Heart left ventricle (tissue), 16 donors: ENCODE data around the gene EMC10. TPM values are rescaled to one million over a fixed set of nuclear protein-coding genes. Genes with fewer than 3 reads are reported as not detected.

Source experiments
- ATAC-seq, 4 donors: fragments of 200-7000 bp; cut with Tn5 transposase; one replicate each; pipeline ENCODE4 v1.9.1; 2020 to 2022; ENCODE audit warnings: moderate library complexity in 4 of 4, mild to moderate bottlenecking in 3 of 4, moderate number of reproducible peaks in 1 of 4
- DNase-seq, 5 donors: peaks; one replicate each; pipeline ENCODE4 v3.0.0-alpha.2; 2020
- H3K27ac ChIP-seq, 12 donors: fragments of 200-600 bp; sonication (generic) in 4 of 12; one replicate each; pipeline versions ENCODE4 v1.5.0 to v1.8.0; 2016 to 2022; ENCODE audit warnings: mild to moderate bottlenecking in 2 of 12
- H3K27me3 ChIP-seq, 9 donors: fragments of 200-600 bp; sonication (generic) in 2 of 9; one replicate each; pipeline versions ENCODE4 v1.5.1 to v1.8.0; 2016 to 2022; ENCODE audit warnings: mild to moderate bottlenecking in 3 of 9
- H3K36me3 ChIP-seq, 9 donors: fragments of 200-600 bp; sonication (generic) in 2 of 9; one replicate each; pipeline versions ENCODE4 v1.5.0 to v1.8.0; 2018 to 2022; ENCODE audit warnings: mild to moderate bottlenecking in 2 of 9
- H3K4me1 ChIP-seq, 12 donors: fragments of 200-600 bp; sonication (generic) in 4 of 12; one replicate each; pipeline versions ENCODE4 v1.5.0 to v1.8.0; 2016 to 2022; ENCODE audit warnings: mild to moderate bottlenecking in 3 of 12
- H3K4me3 ChIP-seq, 12 donors: fragments of 200-600 bp; sonication (generic) in 4 of 12; one replicate each; pipeline versions ENCODE4 v1.5.0 to v1.8.0; 2017 to 2022; ENCODE audit warnings: mild to moderate bottlenecking in 9 of 12, moderate library complexity in 4 of 12
- H3K9me3 ChIP-seq, 12 donors: fragments of 200-600 bp; sonication (generic) in 4 of 12; one replicate each; pipeline versions ENCODE4 v1.5.0 to v1.8.0; 2016 to 2022; ENCODE audit warnings: mild to moderate bottlenecking in 1 of 12
- CTCF ChIP-seq, 12 donors: fragments of 200-600 bp; sonication (generic) in 4 of 12; IDR thresholded peaks; one replicate each; pipeline versions ENCODE4 v1.5.0 to v1.8.0; 2018 to 2022; ENCODE audit warnings: antibody characterized with exemption in 12 of 12, mild to moderate bottlenecking in 5 of 12
- POLR2A ChIP-seq, 2 donors: fragments of 450-650 bp; IDR thresholded peaks; one replicate each; pipeline ENCODE4 v1.6.1; 2017; ENCODE audit warnings: antibody characterized with exemption in 2 of 2, mild to moderate bottlenecking in 2 of 2, moderate library complexity in 2 of 2
- WGBS, 4 donors: extraction: QIAGEN DNeasy Blood & Tissue Kit in 2 of 4; methylation state at CpG; one replicate each; pipeline versions ENCODE4 v1.1.5 to v1.1.7; 2013 to 2018; 5-methylcytosine and 5-hydroxymethylcytosine counted together
- intact Hi-C, 10 donors: fragments of 100-400 bp; cut with DNase I; formaldehyde crosslinking; loops; one replicate each; pipeline versions ENCODE4 v1.11.1 to v1.14.2; 2022
- polyA plus RNA-seq, 2 donors: library from polyadenylated mRNA; stranded (reverse); fragments of 200-250 nt; gene quantifications; one replicate each; pipeline ENCODE4 v1.2.3, GENCODE V29; 2013
- total RNA-seq, 9 donors: library from RNA; depleted of rRNA in 2 of 9; stranded (reverse); fragments of >200 nt in 2 of 9; fragmentation: NEBNext Ultra II Directional in 3 of 9; extraction: Animal tissue kit (Norgen Biotek cat#: 25700) in 3 of 9; gene quantifications; one replicate each; pipeline versions ENCODE4 v1.1.0 to v1.2.4, GENCODE V29; 2016 to 2023
- donor health status: ischemic (EF 13 %, LVEDD 7.1; RV severe dilation, severe dysfunction).
- donor health status: healthy with polysubstance abuse.
- donor health status: DM: no; HTN: yes; CAD: no.
- donor health status: DM: no; HTN: no; CAD: no.
- donor health status: ischemic (EF 25% LVEDD 6.9; RV normal size, moderate dysfunction).
- donor health status: ischemic (EF 25% LVEDD 5.7; RV mildly dilated, moderate dysfunction).
- donor health status: healthy.
- donor health status: DM: yes; HTN: yes; CAD: no.
- donor health status: ischemic (EF 35%, LVEDD 5.7; RV mildly dilated, moderate dysfunction).
- donor health status: nonischemic (EF 11% LVEDD 7.7; RV severe dilation, severe dysfunction).
- donor health status: DM: yes; HTN: yes; CAD: no.
- donor health status: PGD.
- donor health status: ischemic (EF 29% LVEDD 5.4; RV normal size, mild dysfunction).
- donor health status: nonischemic (EF 23%, LVEDD 6.1; RV moderate dilation, normal function).

The EMC10 gene
- total and polyA plus RNA-seq, 11 donors: 72.8 to 138 (median 95.3) TPM

- WGBS, 4 donors: 48 to 62% (median 54%) methylated on average over 14 to 22 of the region's 22 CpGs
- Histone ChIP-seq H3K36me3 (no peaks in the 10 kb centered on the region), H3K4me3 (no peak within 1 kb of the TSS), H3K27me3 (peaks cover 0 to 8% (median 0%) of the 10 kb centered on the region in 9 donors), H3K9me3 (no peaks in the 10 kb centered on the region), H3K4me1 (peaks cover 0 to 18% (median 8%) of the 10 kb centered on the region in 12 donors), H3K27ac (no peak within 1 kb of the TSS)
- intact Hi-C loops: loop anchor here in 2 of 10 donors (5.0 to 10.0 kb wide), 2 partner anchors 137 to 489 kb away; partner anchors contain the start of genes NR1H2 (in 1 of the 2), VRK3 (in 1 of the 2) and ZNF473 (in 1 of the 2)
- DNase-seq (peak in 1 of 5 donors; percentile 21), ATAC-seq (no peak)
- no peak for TF ChIP-seq CTCF (IDR thresholded peaks at IDR 0.05)
- no peak for TF ChIP-seq POLR2A (IDR thresholded peaks at IDR 0.05)
Observed at GRCh38 chr19:50513746-50514345, 37.5 kb downstream of the EMC10 start, which contains the start of gene ASPDH. Gene ASPDH, minus strand, starts transcription at chr19:50513913. Its CDS starts 90 bp downstream, at chr19:50513823.

DNA sequence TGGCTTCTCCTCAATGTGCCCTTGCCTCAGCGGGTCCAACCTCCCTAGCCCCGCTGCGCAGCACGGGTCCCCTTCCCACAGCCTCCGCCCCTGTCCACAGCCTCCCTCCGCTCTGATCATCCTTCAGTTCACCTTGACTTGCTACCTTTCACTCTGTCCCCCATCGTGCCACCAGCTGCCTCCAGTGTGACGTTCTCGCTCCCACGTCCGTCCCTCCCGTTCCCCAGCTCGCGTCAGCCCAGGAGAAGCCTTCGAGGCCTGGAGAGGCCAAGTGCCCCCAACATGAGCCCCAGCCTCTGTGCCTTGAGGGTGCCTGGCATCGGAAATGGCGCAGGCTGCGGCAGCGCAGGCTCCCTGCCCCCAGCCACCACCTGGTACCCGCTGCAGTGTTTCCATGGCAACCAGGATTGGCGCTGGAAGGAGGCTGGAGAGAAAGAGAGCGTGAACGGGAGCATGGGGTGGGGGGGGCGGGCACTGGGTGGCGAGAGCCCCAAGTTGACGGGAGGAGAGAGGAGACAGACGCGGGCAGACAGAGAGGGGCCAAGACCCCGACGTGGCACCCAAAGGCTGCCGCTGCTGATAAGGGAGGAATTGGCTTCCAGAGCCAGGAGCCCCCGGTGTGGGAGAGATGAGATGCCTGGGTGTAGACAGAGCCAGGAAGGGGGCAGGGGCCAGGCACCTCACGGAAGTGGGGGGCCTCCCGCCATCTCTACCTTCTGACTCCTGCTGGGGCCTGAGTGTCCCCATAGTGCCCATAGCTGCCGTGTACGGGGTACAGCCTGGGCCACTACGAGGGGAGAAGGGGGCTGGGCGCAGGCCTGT, 38.2 kb downstream of the EMC10 start:
- TF ChIP-seq CTCF (IDR thresholded peaks at IDR 0.05): no peak
- TF ChIP-seq POLR2A (IDR thresholded peaks at IDR 0.05): no peak
- DNase-seq: peak in 1 of 5 donors; percentile 43

GRCh38 chr19:50515168-50515561, 38.9 kb downstream of the EMC10 start:
- H3K36me3 ChIP-seq: no peaks in the 10 kb centered on the region
- H3K9me3 ChIP-seq: no peaks in the 10 kb centered on the region
- intact Hi-C loops: loop anchor here in 1 of 10 donors (10.0 kb wide), 1 partner anchor 490 kb away; the partner anchor contains the start of genes VRK3 and ZNF473
- no peak overlapping the region for H3K4me3 ChIP-seq
- peaks cover 0 to 9% (median 5%) of the 10 kb centered on the region in 12 donors for H3K4me1 ChIP-seq
- H3K27ac ChIP-seq: no peak overlapping the region
- peaks cover 0 to 8% (median 0%) of the 10 kb centered on the region in 9 donors for H3K27me3 ChIP-seq
- ATAC-seq: no peak
- 70 to 83% (median 75%) methylated on average over 5 to 11 of the region's 11 CpGs for WGBS, 4 donors
- no peak for TF ChIP-seq CTCF (IDR thresholded peaks at IDR 0.05)
- TF ChIP-seq POLR2A (IDR thresholded peaks at IDR 0.05): no peak
- peak in 1 of 5 donors; percentile 42 for DNase-seq

More for the DNA sequence above, 38.2 kb downstream of the EMC10 start:
- 53 to 58% (median 57%) methylated on average over 34 to 38 of the region's 38 CpGs for WGBS, 4 donors
- ATAC-seq: no peak
- H3K9me3 ChIP-seq: no peaks in the 10 kb centered on the region
- H3K4me3 ChIP-seq: no peak overlapping the region
- H3K27me3 ChIP-seq: peaks cover 0 to 8% (median 0%) of the 10 kb centered on the region in 9 donors
- H3K4me1 ChIP-seq: peaks cover 0 to 13% (median 8%) of the 10 kb centered on the region in 12 donors
- H3K36me3 ChIP-seq: no peaks in the 10 kb centered on the region
- intact Hi-C loops: loop anchor here in 2 of 10 donors (5.0 to 10.0 kb wide), 2 partner anchors 137 to 490 kb away; partner anchors contain the start of genes NR1H2 (in 1 of the 2), VRK3 (in 1 of the 2) and ZNF473 (in 1 of the 2)
- H3K27ac ChIP-seq: no peak overlapping the region
